Smooth muscle cell of the brain vasculature (primary cell): ENCODE data around the gene ITGA3.
A peak's percentile ranks its signal among the peaks of the same experiment; 100 is the strongest.
"Not testable (repeated sequence)": the region's sequence is repeated elsewhere in the genome, so short reads cannot be mapped to it uniquely, and the experiment has no call there.

Source experiments
- DNase-seq: peaks from one replicate; pipeline ENCODE4 v3.0.0-alpha.2; 2012; ENCODE audit warnings: low read depth, low spot score

The ITGA3 gene

DNA sequence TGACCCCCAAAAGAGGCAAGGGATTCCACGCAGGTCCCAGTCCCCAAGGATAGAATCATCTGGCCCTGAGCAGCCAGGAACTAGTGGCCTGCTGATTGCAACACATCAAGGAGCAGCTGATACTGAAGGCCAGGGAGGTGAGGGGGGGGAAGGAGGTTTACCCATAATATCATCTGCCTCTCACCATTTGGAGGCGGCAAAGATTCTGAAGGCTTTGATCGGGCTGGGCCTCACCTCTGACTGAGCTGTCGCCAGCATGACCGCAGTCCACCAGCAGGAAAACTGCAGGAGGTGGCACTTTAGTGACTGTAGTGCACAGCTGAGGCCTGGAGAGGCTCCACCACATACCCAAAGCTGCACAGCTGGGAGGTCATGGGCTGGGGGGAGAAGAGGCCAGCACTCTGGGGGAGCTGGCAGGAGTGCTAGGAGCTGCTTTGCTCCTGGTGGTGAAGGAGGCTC, 20.5 kb upstream of the ITGA3 start:
- no peak for DNase-seq

DNA sequence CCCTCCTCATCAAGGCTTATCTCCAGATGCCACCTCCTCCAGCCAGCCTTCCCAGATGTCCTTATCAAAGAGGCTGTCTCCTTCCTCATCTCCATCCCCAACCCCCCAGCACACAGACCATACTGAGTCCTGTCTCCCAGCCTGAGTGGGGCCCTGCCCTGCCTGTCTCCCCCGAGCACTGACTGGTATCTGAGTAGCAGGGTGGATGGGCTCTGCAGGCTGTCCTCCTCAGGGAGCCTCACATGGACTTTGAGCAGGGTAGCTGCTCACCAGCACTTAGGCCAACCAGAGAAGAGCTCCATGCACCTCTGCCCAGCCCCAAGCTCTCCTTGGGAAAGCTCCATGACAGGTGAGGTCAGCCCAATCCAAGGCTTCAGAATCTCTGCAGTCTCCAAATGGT, 20.0 kb upstream of the ITGA3 start:
- DNase-seq, result no peak

DNA sequence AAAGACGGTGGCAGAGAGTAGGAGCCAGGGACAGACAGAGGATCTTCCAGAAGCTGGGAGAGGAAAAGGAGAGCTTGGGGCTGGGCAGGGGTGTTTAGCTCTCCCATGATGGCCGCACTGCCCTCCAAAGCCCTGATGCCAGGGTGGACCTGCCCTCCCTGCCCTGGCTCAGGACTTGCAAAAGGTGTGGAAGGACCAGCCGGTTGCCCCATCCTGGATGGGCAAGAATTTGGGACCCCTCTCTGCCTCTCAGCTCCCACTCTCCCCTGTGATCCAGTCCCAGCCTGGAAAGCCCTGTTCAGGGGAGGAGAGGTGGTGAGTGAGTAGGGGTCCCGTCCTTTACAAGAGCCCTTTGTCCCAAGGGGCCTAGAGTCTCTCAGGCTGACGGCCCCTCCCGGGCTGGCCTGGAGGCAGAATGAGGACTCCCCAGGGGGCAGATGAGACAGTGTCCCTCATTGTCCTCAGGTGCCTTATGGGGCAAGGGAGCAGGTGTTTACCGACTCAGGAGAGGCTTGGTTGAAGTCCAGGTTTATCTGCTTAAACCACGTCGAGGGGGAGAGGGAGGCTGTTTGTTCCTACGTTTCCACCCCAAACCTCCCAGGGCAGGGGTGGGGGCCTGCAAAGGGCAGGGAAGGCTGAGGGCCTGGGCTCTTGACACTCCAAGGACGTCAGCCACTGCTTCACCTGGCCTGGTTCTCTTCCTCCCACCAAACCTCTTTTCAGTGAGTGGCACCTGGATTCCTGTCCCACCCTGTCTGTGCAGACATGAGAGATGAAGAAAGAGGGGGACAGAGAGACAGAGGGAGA, 19.3 kb upstream of the ITGA3 start:
- DNase-seq, result no peak

DNA sequence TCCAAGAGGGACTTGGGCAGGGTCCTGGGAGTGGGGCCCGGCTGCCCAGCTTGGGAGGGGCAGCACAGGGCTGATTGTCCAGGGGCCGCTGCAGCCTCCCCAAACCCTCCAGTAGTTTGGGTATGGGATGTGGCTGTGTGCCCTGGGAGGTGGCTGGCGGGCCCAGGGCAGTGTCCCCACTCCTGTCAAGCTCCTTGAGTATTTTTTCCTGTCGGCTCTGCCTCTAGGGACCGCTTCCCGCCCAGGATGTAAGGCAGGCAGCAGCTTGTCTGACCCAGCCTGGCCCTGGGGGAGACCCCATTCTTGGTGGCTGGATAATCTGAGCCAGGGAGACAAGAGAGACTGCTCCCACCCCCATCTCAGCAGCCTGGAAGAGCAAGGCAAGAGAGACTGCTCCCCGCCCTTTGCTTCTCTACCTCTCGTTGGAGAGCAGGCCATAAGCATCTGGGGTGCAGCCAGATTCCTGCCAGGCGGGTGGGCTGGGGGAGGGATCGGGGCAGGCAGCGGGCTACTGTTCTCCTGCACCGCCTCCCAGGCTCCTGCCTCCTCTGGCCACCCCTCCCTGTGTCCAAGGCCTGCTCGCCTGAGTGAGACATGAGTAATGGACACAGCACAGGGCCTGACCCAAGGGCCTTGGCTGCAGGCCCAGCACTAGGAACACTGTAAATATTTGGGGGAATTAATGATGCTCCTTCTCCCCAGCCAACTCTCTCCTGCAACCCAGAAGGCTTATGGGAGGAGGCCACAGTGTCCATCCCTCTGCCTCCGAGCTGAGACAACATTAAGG, 18.4 kb upstream of the ITGA3 start:
- peak; percentile 73 for DNase-seq

DNA sequence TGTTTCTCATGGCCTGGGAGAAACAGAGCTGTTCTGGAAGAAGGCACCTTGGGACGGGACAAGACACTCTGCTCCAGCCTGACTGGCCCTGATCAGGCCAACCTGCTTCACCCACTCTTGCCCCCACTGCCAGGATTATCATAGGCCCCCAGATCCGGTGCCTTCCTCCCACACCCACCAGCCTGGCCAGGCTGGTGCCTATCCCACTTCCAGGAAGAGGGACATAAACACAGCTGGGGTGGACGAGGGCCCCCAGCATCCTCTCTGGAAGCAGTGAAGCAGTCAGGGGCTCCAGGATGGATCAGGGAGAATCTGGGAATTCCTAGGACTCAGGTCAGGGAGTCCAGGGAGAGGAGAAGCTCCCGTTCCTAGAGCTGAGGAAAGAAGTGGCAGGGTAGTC, 16.9 kb upstream of the ITGA3 start:
- no peak for DNase-seq

DNA sequence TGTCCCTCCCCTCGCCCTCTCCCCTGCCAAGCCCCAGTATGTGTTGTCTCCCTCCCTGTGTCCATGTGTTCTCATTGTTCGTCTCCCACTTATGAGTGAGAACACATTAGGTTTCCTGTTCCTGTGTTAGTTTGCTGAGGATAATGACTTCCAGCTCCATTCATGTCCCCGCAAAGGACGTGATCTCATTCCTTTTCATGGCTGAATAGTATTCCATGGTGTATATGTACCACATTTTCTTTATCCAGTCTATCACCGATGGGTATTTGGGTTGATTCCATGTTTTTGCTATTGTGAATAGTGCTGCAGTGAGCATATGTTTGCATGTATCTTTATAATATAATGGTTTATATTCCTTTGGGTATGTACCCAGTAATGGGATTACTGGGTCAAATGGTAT, 15.4 kb upstream of the ITGA3 start:
- DNase-seq, result not testable (repeated sequence)

DNA sequence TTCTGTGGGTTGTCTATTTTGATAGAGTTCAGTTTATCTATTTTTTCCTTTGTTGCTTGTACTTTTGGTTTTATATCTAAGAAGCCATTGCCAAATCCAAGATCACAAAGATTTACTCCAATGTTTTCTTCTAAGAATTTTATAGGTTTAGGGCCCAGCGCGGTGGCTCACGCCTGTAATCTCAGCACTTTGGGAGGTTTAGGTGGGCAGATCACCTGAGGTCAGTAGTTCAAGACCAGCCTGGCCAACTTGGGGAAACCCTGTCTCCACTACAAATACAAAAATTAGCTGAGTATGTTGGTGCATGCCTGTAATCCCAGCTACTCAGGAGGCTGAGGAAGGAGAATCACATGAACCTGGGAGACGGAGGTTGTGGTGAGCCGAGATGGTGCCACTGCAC, 13.7 kb upstream of the ITGA3 start:
- no peak for DNase-seq

DNA sequence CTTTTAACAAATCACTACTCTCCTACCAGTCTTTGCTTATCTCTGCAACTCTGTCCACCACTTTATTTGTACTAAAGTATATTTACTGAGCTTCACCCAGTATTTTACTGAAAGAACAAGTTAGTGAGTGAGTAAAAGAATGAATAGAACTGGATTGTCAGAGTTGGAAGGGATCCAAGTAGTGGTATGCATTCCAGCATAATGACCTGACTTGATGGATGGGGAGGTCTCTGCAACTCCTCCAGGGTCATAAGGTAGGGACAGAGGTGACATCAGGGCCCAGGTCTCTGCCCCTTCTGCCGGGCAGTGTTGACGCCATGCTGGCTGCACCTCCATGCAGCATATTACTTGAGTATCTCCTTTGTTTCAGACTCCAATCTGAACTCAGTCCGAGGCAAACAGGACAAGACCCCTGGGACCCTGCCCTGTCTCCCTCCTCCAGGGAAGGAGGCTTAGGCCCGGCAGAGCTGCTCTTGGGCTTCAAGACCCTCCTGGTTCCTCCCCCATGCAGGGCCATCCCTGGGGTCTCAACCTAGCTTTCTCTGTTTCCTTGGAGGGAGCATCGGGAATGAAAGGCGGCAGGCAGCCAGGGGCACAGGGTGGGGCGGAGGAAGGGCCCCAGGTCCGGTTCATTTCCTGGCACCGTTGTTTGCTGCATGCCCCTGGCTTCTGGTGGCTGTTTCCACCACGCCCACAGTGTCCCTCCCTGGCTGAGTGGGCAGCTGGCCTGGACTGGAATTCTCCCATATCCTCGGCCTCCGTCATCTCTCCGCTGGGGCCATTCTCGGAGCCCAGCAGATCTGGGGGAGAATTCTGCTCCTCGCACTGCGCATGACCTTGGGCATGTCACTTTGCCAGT, 12.4 kb upstream of the ITGA3 start:
- DNase-seq, result no peak

DNA sequence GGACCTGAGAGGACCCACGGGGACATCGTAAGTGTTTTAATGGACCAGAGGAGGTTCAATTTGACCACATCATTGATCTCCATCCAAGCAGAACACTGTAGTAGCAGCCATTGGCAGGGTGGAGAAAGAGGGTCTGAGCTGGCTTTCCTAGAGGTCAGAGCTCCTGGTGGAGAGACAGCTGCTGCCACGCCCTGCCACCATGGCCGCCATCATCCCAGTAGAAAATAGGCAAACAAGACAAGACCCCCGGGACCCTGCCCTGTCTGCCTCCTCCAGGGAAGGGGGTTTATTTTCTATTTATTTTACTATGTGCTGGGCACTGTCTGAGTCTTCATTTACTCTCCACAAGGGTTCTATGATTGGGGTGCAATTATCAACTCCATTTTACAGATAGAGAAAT, 11.4 kb upstream of the ITGA3 start:
- DNase-seq, result no peak

DNA sequence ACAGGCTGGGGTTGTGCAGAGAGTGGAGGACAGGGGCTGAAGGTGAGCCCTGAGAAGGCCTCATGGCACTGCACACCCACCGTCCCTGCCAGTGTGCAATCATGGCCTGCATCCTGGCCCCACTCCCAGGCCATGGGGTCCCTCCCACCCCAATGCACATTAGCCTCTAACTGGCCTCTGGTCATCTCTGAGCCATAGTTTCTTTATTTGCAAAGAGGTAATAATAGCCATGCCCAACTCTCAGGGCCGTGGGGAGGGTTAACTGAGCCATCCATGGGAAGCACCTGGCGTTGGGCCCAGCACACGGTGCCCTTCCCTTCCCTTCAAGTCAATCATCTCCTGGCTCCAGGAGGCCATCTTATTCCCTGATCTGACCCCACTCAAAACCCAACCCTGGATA, 10.8 kb upstream of the ITGA3 start:
- DNase-seq, result no peak

DNA sequence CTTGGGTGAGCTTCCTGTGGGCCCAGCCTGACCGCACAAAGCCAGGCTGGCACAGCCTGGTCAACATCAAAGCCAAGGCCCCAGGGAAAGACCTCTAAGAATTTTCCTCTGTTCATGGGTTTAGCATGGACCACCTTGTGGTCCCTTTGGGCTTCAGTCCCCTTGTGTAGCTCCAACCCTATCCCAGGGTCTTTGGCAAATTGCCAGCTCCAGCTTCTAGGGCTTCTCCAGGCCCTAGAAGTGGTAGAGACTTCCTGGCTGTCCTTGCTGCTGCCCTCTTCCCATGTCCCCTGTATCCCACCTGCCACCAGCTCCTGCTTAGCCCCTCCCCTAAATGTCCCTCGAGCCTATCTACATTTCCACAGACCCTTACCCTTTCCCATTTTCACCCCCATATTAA, 9.7 kb upstream of the ITGA3 start:
- DNase-seq, result no peak

DNA sequence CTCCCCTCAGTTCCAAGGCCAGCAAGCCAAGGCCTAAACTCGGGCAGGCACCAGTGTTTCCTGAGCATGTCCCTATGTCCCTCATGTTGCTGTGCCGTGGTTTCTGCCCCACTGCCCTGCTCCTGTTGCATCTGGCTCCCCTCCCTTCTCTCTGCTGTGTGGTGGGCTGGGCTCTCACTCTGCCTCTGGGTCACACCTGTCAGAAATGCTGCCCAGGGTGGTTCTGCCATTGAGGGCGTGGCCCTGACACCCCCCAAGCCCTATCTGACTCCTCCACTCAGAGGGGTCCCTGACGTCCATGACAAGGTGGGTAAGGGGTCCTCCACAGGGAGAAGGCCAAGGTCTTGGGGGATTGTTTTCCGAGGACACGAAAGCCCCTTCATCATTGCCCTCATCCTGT, 9.2 kb upstream of the ITGA3 start:
- no peak for DNase-seq

DNA sequence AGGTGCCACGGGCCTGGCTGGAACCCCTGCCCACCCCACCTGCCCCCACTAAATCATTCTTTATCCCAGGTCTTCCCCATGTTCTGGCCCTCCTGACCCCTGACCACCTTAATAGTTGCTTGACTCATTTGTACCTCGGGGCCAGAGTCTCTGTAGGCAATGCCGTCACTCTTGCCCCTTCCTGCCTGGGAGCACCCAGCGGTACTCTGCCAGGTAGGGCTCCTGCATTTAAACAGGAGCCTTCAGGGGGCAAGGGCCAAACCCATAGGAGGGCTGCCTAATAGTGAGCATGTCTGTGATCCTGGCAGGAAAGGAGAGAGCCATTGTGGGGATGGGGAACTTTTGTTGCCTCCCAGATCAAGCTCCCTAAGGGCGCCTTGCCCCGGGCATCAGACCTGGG, 8.8 kb upstream of the ITGA3 start:
- no peak for DNase-seq

DNA sequence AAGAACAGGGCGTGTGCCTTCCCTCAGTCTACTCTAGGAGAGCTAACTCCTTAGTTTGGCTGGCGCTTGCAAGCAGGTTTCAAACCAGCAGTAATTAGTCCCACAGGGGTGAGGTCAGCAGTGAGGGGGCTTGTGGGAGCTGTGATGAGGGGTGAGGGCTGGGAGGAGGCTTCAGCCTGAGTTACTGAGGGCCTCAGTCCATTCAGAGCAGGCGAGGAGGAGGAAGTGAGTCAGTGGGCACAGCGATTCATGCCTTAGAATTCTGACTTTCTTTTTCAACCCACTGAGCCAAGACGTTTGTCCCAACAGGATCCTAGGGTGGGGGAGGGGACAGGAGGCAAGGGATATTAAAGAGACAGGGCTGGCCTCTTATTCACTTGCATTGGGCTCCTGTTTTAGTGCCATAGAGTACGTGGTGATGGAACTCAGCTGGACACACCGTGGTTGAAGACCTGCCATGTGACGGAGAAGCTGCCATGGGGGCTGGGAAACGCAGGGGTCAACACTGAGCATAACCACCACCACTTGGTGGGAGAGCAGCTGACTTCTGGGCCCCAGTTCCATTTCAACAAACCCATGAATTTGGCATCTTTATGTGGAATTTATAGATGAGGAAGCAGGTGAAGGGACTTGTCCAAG, 8.3 kb upstream of the ITGA3 start:
- DNase-seq, result no peak

DNA sequence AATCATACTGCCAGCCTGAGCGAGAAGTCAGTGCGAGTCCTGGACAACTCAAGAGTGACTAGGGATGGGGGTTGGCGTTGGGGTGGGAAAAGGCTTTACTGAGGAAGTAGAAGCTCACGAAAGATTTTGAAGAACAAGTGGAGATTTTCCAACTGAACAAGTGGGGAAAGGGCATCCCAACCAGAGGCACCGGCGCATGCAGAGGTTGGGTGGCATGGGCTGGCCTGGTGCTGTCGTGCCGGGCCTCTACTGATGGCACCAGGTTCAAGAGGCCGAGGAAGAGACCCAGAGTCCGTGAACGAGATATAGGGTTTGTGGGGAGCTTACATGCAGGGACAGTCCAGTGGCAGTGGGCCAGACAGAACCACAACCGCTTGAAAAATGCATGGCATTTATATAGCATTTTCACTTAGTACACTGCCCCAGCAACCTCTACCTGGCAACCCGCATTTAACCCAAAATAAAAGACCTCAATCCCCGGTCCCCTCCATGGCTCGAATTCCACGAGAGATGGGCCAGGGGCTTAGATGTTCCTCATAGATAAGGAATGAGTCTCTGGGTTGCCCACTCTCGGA, 7.7 kb upstream of the ITGA3 start:
- DNase-seq, result no peak

DNA sequence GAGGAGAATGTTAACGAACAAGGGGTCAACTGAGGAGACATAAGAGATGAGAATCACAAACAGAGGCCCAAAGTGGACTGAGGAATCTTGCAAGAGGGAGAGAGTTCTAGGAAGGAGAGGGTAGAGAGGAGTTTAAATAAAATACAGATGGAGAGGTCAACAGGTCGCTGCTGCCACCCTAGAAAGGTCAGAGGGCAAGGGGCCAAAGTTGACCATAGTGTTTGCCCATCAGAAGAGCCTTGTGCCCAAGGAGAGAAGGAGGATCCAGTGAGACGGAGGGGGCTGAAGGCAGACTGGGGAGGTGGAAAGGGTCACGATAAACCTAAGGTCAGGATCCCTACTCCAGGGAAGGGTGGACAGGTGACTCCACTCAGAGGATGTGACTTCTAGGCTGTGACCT, 6.9 kb upstream of the ITGA3 start:
- DNase-seq, result no peak

DNA sequence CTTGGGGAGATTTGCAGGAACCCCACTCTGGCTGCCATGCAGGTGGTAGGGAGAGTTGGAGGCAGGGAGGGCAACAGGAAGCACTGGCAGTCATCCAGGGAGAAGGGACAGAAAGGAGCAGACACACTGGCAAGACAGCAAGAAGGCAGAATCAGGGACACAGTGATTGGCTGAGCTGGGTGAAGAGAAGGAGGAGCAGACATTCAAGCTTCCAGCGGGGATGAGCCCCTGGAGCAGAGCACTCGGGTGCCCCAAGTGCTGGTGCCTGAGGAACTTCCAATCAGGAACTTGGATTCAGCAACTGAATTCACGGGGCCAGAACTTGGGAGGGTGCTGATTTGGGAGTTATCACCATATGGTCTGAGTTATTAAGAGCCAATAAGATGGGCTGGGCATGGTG, 6.3 kb upstream of the ITGA3 start:
- no peak for DNase-seq

DNA sequence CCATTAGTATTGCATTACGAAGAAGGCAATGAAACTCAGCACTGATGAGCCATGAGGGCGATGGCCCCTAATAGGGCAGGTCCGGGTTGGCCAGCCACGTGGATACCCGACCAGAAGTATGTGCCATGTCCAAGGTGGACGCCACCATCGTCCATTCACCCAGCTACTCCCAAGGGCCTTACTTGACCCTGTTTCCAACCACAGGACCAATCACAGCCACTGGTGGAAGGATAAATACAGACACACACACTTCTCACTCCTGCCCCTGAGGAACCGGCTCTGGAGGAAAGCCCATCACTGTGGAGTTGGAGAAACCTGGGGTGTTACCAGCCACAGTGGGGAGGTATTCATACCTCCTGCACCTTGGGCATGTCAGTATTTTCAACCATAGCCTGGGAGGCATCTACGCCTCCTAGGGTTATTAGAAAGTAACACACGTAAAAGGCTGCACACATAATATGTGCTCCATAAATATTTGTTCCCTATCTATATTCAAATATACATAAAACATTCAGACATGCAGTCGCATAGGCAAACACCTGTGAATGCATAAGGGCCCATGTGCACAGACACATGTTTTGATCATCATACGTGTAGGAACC, 5.4 kb upstream of the ITGA3 start:
- no peak for DNase-seq

DNA sequence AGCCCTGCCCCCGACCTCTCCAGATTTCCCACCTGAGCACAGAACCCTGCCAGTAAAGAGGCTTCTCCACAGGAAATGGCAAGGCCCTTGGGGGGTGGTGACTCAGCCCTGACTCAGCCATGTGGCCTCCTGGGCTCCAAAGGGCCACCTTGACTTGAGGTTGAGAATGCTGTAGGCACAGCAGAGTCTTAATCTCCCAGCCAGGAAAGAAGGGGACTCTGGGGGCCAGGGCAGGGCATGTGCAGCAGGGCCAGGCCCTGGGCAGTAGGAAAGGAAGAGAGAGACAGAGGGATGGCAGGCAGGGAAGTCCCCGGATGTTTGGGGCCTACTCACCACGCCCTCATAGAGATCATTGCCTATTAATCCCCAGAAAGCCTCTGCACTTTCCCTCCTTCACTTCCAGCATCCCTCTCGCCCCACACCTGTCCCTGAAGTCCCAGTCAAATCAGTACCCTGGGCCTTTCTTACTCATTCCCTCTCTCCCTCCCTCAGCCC, 4.8 kb upstream of the ITGA3 start:
- DNase-seq, result no peak

DNA sequence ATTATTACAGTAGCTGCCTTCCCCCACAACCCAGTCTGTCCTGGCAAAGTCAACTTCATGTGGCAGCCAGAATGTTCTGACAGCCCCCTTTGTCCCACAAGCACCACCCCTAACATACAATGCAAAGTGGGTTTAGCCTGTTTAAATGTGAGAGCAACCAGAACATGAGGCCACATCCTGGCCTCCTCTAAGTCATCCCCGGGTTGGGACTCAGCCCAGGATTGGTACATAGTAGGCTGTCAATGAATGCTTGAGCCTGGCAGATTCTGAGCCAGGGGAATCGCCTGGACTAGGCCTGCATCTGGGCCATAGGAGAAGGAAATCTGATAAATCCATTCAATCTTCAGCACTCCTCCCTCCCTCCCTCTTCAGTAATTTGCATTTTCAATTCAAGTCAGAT, 4.3 kb upstream of the ITGA3 start:
- no peak for DNase-seq
